Caco-2 (cell line): ENCODE data around the gene PUSL1. TPM values are rescaled to one million over a fixed set of nuclear protein-coding genes. Genes with fewer than 3 reads are reported as not detected.

Experiments
- BruUV-seq: library from RNA; stranded (reverse); fragments of 400-500 nt; replicated peaks from 2 replicates; lab custom pipeline; 2021; lab: Mats Ljungman, UMichigan
- CTCF ChIA-PET: fragments of 300-600 bp; sonication (Branson Sonifier 250); formaldehyde crosslinking; loops from one replicate; lab custom pipeline; 2022; ENCODE audit warnings: antibody characterized with exemption; lab: Charles Lee
- POLR2A ChIA-PET: fragments of 300-600 bp; sonication (Branson Sonifier 250); formaldehyde crosslinking; loops from one replicate; lab custom pipeline; 2022; ENCODE audit warnings: antibody characterized with exemption; lab: Charles Lee
- DNase-seq, 2 experiments: peaks; one replicate each; pipeline versions ENCODE4 v3.0.0 to v3.0.0-alpha.2; 2020 to 2022
- H3K27me3 ChIP-seq: replicated peaks from 2 replicates; pipeline ENCODE4 v1.6.0; 2011; ENCODE audit warnings: low read length; ENCODE audit not compliant: control insufficient read depth, insufficient read depth
- H3K36me3 ChIP-seq: 2 replicates; pipeline ENCODE4 v1.5.1; 2011; ENCODE audit warnings: low read length; ENCODE audit not compliant: control insufficient read depth, insufficient read depth
- H3K4me1 ChIP-seq: fragments of 250-450 bp; sonication (Bioruptor Pico); 2 replicates; pipeline ENCODE4 v1.5.1; 2020; ENCODE audit warnings: mild to moderate bottlenecking
- H3K4me3 ChIP-seq: 2 replicates; pipeline ENCODE4 v1.5.1; 2011; ENCODE audit warnings: low read depth, mild to moderate bottlenecking, control low read depth, low read length
- H3K9me3 ChIP-seq: fragments of 250-450 bp; sonication (Bioruptor Pico); 2 replicates; pipeline ENCODE4 v1.5.1; 2020; ENCODE audit warnings: mild to moderate bottlenecking, moderate library complexity
- H3K27ac Mint-ChIP-seq: one replicate; pipeline ENCODE4 v1.8.0; 2022; ENCODE audit warnings: mixed read lengths; ENCODE audit not compliant: unreplicated experiment
- H3K27me3 Mint-ChIP-seq: one replicate; pipeline ENCODE4 v1.8.0; 2022; ENCODE audit warnings: mixed read lengths; ENCODE audit not compliant: insufficient read depth, unreplicated experiment
- H3K36me3 Mint-ChIP-seq: one replicate; pipeline ENCODE4 v1.8.0; 2022; ENCODE audit warnings: mild to moderate bottlenecking, mixed read lengths; ENCODE audit not compliant: insufficient read depth, unreplicated experiment
- H3K4me1 Mint-ChIP-seq: one replicate; pipeline ENCODE4 v1.8.0; 2022; ENCODE audit warnings: low read depth, mixed read lengths; ENCODE audit not compliant: unreplicated experiment
- H3K4me3 Mint-ChIP-seq: one replicate; pipeline ENCODE4 v1.8.0; 2022; ENCODE audit warnings: mild to moderate bottlenecking, moderate library complexity, mixed read lengths; ENCODE audit not compliant: unreplicated experiment
- H3K9me3 Mint-ChIP-seq: one replicate; pipeline ENCODE4 v1.8.0; 2022; ENCODE audit warnings: mixed read lengths; ENCODE audit not compliant: unreplicated experiment
- intact Hi-C: fragments of 100-400 bp; cut with micrococcal nuclease; formaldehyde crosslinking; loops from one replicate; pipeline ENCODE4 v1.10.0; 2022; ENCODE audit not compliant: unreplicated experiment
- total RNA-seq: library from RNA; stranded (reverse); gene quantifications from 2 replicates; pipeline ENCODE4 v1.2.3, GENCODE V29; 2022
- TF ChIP-seq, protein P1 (sequence below), 2 experiments: fragments of 200-600 bp in 1 of 2; IDR thresholded peaks; 1 replicate in 1 of 2; 2 replicates in 1 of 2; pipeline versions ENCODE4 v1.5.1 to v1.8.0; 2011 to 2022; ENCODE audit warnings: antibody characterized with exemption in 1 of 2, control low read depth in 1 of 2, inconsistent platforms in 1 of 2, low read depth in 1 of 2, low read length in 1 of 2, mild to moderate bottlenecking in 1 of 2, moderate library complexity in 1 of 2; ENCODE audit not compliant: insufficient read depth in 1 of 2, severe bottlenecking in 1 of 2, unreplicated experiment in 1 of 2

The PUSL1 gene
- total RNA-seq, 1 experiment from 2014 or later: 43.8 TPM

DNA sequence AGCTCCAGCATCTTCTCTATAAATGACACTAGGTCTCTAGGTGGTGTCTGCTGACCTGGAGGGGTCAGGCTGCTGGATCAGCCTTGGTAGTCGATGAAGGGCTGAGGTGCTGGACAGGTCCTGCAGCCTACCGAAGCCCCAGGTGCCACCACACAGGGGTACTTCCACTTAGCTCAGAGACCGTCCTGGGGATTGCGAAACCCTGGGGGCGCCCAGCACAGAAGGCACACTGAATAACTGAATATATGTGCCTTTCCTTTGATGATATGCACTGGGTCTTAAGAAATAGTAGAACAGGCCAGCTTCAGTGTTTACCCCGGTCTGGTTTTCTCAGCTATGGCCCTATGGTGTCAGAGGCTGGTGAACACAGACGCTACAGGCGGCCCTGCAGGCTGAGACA lies 45.6 kb upstream of the PUSL1 start:
- Mint-ChIP-seq H3K4me3 (no peak overlapping the region), H3K27me3 (no peaks in the 10 kb centered on the region), H3K36me3 (peaks cover 78% of the 10 kb centered on the region), H3K4me1 (no peaks in the 10 kb centered on the region), H3K9me3 (no peaks in the 10 kb centered on the region), H3K27ac (no peak overlapping the region)
- ChIA-PET CTCF (no interaction called here), POLR2A (no interaction called here)
- TF ChIP-seq, protein P1, sequence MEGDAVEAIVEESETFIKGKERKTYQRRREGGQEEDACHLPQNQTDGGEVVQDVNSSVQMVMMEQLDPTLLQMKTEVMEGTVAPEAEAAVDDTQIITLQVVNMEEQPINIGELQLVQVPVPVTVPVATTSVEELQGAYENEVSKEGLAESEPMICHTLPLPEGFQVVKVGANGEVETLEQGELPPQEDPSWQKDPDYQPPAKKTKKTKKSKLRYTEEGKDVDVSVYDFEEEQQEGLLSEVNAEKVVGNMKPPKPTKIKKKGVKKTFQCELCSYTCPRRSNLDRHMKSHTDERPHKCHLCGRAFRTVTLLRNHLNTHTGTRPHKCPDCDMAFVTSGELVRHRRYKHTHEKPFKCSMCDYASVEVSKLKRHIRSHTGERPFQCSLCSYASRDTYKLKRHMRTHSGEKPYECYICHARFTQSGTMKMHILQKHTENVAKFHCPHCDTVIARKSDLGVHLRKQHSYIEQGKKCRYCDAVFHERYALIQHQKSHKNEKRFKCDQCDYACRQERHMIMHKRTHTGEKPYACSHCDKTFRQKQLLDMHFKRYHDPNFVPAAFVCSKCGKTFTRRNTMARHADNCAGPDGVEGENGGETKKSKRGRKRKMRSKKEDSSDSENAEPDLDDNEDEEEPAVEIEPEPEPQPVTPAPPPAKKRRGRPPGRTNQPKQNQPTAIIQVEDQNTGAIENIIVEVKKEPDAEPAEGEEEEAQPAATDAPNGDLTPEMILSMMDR (IDR thresholded peaks at IDR 0.05; ENCODE audit: insufficient read depth in 1 of 2, low read depth in 1 of 2, low read length in 1 of 2, severe bottlenecking in 1 of 2, unreplicated experiment in 1 of 2): no peak
- no peak overlapping the region for H3K4me3 ChIP-seq
- no peaks in the 10 kb centered on the region for H3K4me1 ChIP-seq
- H3K36me3 ChIP-seq: no peaks in the 10 kb centered on the region; the same call in none of the 2 replicates
- no peak for DNase-seq
- no peaks in the 10 kb centered on the region for H3K9me3 ChIP-seq
- BruUV-seq: no TSS peak
- no peaks in the 10 kb centered on the region for H3K27me3 ChIP-seq
- intact Hi-C loops: no loop called here

- Mint-ChIP-seq H3K9me3 (no peaks in the 10 kb centered on the region), H3K4me3 (no peak overlapping the region), H3K4me1 (no peaks in the 10 kb centered on the region), H3K27ac (no peak overlapping the region), H3K36me3 (peaks cover 73% of the 10 kb centered on the region), H3K27me3 (no peaks in the 10 kb centered on the region)
- no peak overlapping the region for H3K4me3 ChIP-seq
- ChIA-PET POLR2A (no interaction called here), CTCF (no interaction called here)
- TF ChIP-seq, protein P1 (IDR thresholded peaks at IDR 0.05; ENCODE audit: insufficient read depth in 1 of 2, low read depth in 1 of 2, low read length in 1 of 2, severe bottlenecking in 1 of 2, unreplicated experiment in 1 of 2): no peak
- DNase-seq: no peak
- intact Hi-C loops: no loop called here
- no peaks in the 10 kb centered on the region for H3K4me1 ChIP-seq
- H3K9me3 ChIP-seq: no peaks in the 10 kb centered on the region
- no TSS peak for BruUV-seq
- H3K27me3 ChIP-seq: no peaks in the 10 kb centered on the region
- H3K36me3 ChIP-seq: no peaks in the 10 kb centered on the region; the same call in none of the 2 replicates
These were observed 44.4 kb upstream of the PUSL1 start for GRCh38 chr1:1264026-1264425.

DNA sequence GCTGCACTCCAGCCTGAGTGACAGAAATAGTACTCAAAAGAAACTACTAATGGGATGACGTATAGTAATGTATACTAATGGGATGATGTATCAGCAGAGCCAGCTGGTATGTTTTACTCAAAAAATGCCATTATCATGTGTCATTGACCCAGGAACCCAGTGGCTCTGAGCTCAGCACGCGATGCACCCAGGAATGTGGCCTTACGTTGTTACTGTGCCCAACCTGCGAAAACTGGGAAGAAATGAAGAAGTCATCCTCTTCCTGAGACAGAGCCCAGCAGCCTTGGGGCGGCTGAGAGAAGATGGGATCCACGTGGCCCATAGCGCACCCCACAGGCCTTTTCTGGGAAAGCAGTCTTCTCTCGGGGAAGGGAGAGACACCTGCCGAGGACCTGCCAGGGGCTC lies 43.5 kb upstream of the PUSL1 start:
- Histone ChIP-seq H3K27me3 (no peaks in the 10 kb centered on the region), H3K9me3 (no peaks in the 10 kb centered on the region), H3K4me3 (no peak overlapping the region), H3K36me3 (no peaks in the 10 kb centered on the region; the same call in none of the 2 replicates), H3K4me1 (no peaks in the 10 kb centered on the region)
- no peak overlapping the region for H3K27ac Mint-ChIP-seq
- ChIA-PET POLR2A (no interaction called here), CTCF (interaction anchor here (0.5 kb wide), 1 partner anchor 9 kb away, joined by 3 read pairs; no protein-coding TSS in a partner anchor)
- no peak for DNase-seq
- no peaks in the 10 kb centered on the region for H3K27me3 Mint-ChIP-seq
- BruUV-seq: no TSS peak
- no peaks in the 10 kb centered on the region for H3K9me3 Mint-ChIP-seq
- TF ChIP-seq, protein P1 (IDR thresholded peaks at IDR 0.05; ENCODE audit: insufficient read depth in 1 of 2, low read depth in 1 of 2, low read length in 1 of 2, severe bottlenecking in 1 of 2, unreplicated experiment in 1 of 2): no peak
- H3K4me3 Mint-ChIP-seq: no peak overlapping the region
- no peaks in the 10 kb centered on the region for H3K4me1 Mint-ChIP-seq
- intact Hi-C loops: no loop called here
- peaks cover 69% of the 10 kb centered on the region for H3K36me3 Mint-ChIP-seq
